ENCODE results near the gene GSK3A.

The GSK3A gene

GRCh38 chr19:42247640-42248199 is 5.3 kb upstream of the GSK3A start:
- H3K4me1 ChIP-seq (ENCODE audit: control insufficient read depth in 1 of 2, insufficient read depth in 2 of 2, low read length in 2 of 2): peaks cover 16 to 39% of the 10 kb centered on the region in 2 donors
- H3K36me3 ChIP-seq (ENCODE audit: control insufficient read depth in 1 of 2, insufficient read depth in 2 of 2, low read length in 2 of 2): peaks cover 6 to 19% of the 10 kb centered on the region in 2 donors
- no peak overlapping the region for H3K9ac ChIP-seq (ENCODE audit: low read depth in 1 of 2, low read length in 2 of 2)
- H3K27me3 ChIP-seq (ENCODE audit: control insufficient read depth in 1 of 2, insufficient read depth in 2 of 2, low read length in 2 of 2): no peaks in the 10 kb centered on the region
- H3K9me3 ChIP-seq (ENCODE audit: control insufficient read depth in 1 of 2, low read length in 2 of 2): no peaks in the 10 kb centered on the region
- no peak overlapping the region for H3K27ac ChIP-seq (ENCODE audit: low read depth, low read length)
- no peak overlapping the region for H3K4me3 ChIP-seq (ENCODE audit: low read depth in 1 of 2, low read length in 2 of 2)

GRCh38 chr19:42246922-42247639 is 4.7 kb upstream of the GSK3A start:
- no peak overlapping the region for H3K27ac ChIP-seq (ENCODE audit: low read depth, low read length)
- H3K36me3 ChIP-seq (ENCODE audit: control insufficient read depth in 1 of 2, insufficient read depth in 2 of 2, low read length in 2 of 2): peaks cover 6 to 19% of the 10 kb centered on the region in 2 donors
- no peaks in the 10 kb centered on the region for H3K27me3 ChIP-seq (ENCODE audit: control insufficient read depth in 1 of 2, insufficient read depth in 2 of 2, low read length in 2 of 2)
- no peak overlapping the region for H3K9ac ChIP-seq (ENCODE audit: low read depth in 1 of 2, low read length in 2 of 2)
- no peak overlapping the region for H3K4me3 ChIP-seq (ENCODE audit: low read depth in 1 of 2, low read length in 2 of 2)
- peaks cover 11 to 34% of the 10 kb centered on the region in 2 donors for H3K4me1 ChIP-seq (ENCODE audit: control insufficient read depth in 1 of 2, insufficient read depth in 2 of 2, low read length in 2 of 2)
- H3K9me3 ChIP-seq (ENCODE audit: control insufficient read depth in 1 of 2, low read length in 2 of 2): no peaks in the 10 kb centered on the region

- Histone ChIP-seq H3K27ac (ENCODE audit: low read depth, low read length) (no peak overlapping the region), H3K36me3 (ENCODE audit: control insufficient read depth in 1 of 2, insufficient read depth in 2 of 2, low read length in 2 of 2) (peaks cover 6 to 19% of the 10 kb centered on the region in 2 donors), H3K4me1 (ENCODE audit: control insufficient read depth in 1 of 2, insufficient read depth in 2 of 2, low read length in 2 of 2) (peaks cover 8 to 33% of the 10 kb centered on the region in 2 donors), H3K27me3 (ENCODE audit: control insufficient read depth in 1 of 2, insufficient read depth in 2 of 2, low read length in 2 of 2) (no peaks in the 10 kb centered on the region), H3K9ac (ENCODE audit: low read depth in 1 of 2, low read length in 2 of 2) (no peak overlapping the region), H3K4me3 (ENCODE audit: low read depth in 1 of 2, low read length in 2 of 2) (no peak overlapping the region), H3K9me3 (ENCODE audit: control insufficient read depth in 1 of 2, low read length in 2 of 2) (no peaks in the 10 kb centered on the region)
These were observed 3.9 kb upstream of the GSK3A start for GRCh38 chr19:42246143-42246921.

GRCh38 chr19:42245231-42245630 is 2.8 kb upstream of the GSK3A start:
- Histone ChIP-seq H3K4me1 (ENCODE audit: control insufficient read depth in 1 of 2, insufficient read depth in 2 of 2, low read length in 2 of 2) (peaks cover 17 to 33% of the 10 kb centered on the region in 2 donors), H3K27ac (ENCODE audit: low read depth, low read length) (no peak overlapping the region), H3K9me3 (ENCODE audit: control insufficient read depth in 1 of 2, low read length in 2 of 2) (no peaks in the 10 kb centered on the region), H3K9ac (ENCODE audit: low read depth in 1 of 2, low read length in 2 of 2) (peak overlapping the region; percentile 35 to 75), H3K36me3 (ENCODE audit: control insufficient read depth in 1 of 2, insufficient read depth in 2 of 2, low read length in 2 of 2) (peaks cover 6 to 23% of the 10 kb centered on the region in 2 donors), H3K4me3 (ENCODE audit: low read depth in 1 of 2, low read length in 2 of 2) (peak overlapping the region; percentile 79 to 94), H3K27me3 (ENCODE audit: control insufficient read depth in 1 of 2, insufficient read depth in 2 of 2, low read length in 2 of 2) (no peaks in the 10 kb centered on the region)

- peak overlapping the region; percentile 75 to 94 for H3K9ac ChIP-seq (ENCODE audit: low read depth in 1 of 2, low read length in 2 of 2)
- no peaks in the 10 kb centered on the region for H3K9me3 ChIP-seq (ENCODE audit: control insufficient read depth in 1 of 2, low read length in 2 of 2)
- H3K27me3 ChIP-seq (ENCODE audit: control insufficient read depth in 1 of 2, insufficient read depth in 2 of 2, low read length in 2 of 2): no peaks in the 10 kb centered on the region
- peak overlapping the region; percentile 79 to 94 for H3K4me3 ChIP-seq (ENCODE audit: low read depth in 1 of 2, low read length in 2 of 2)
- H3K4me1 ChIP-seq (ENCODE audit: control insufficient read depth in 1 of 2, insufficient read depth in 2 of 2, low read length in 2 of 2): peaks cover 14 to 29% of the 10 kb centered on the region in 2 donors
- peaks cover 5 to 24% of the 10 kb centered on the region in 2 donors for H3K36me3 ChIP-seq (ENCODE audit: control insufficient read depth in 1 of 2, insufficient read depth in 2 of 2, low read length in 2 of 2)
- peak overlapping the region; percentile 86 for H3K27ac ChIP-seq (ENCODE audit: low read depth, low read length)
These were observed 2.2 kb upstream of the GSK3A start for GRCh38 chr19:42244347-42245220.

- peak overlapping the region; percentile 69 for H3K27ac ChIP-seq (ENCODE audit: low read depth, low read length)
- H3K9me3 ChIP-seq (ENCODE audit: control insufficient read depth in 1 of 2, low read length in 2 of 2): no peaks in the 10 kb centered on the region
- H3K27me3 ChIP-seq (ENCODE audit: control insufficient read depth in 1 of 2, insufficient read depth in 2 of 2, low read length in 2 of 2): no peaks in the 10 kb centered on the region
- H3K4me3 ChIP-seq (ENCODE audit: low read depth in 1 of 2, low read length in 2 of 2): peak overlapping the region; percentile 77 to 94
- H3K36me3 ChIP-seq (ENCODE audit: control insufficient read depth in 1 of 2, insufficient read depth in 2 of 2, low read length in 2 of 2): peaks cover 0 to 21% of the 10 kb centered on the region in 2 donors
- peak overlapping the region; percentile 96 for H3K9ac ChIP-seq (ENCODE audit: low read depth in 1 of 2, low read length in 2 of 2)
- H3K4me1 ChIP-seq (ENCODE audit: control insufficient read depth in 1 of 2, insufficient read depth in 2 of 2, low read length in 2 of 2): peaks cover 14 to 29% of the 10 kb centered on the region in 2 donors
These were observed 312 bp downstream of the GSK3A start for GRCh38 chr19:42242069-42242511.

GRCh38 chr19:42241279-42241678 is 1.1 kb downstream of the GSK3A start:
- peaks cover 4 to 28% of the 10 kb centered on the region in 2 donors for H3K36me3 ChIP-seq (ENCODE audit: control insufficient read depth in 1 of 2, insufficient read depth in 2 of 2, low read length in 2 of 2)
- H3K27me3 ChIP-seq (ENCODE audit: control insufficient read depth in 1 of 2, insufficient read depth in 2 of 2, low read length in 2 of 2): no peaks in the 10 kb centered on the region
- H3K9me3 ChIP-seq (ENCODE audit: control insufficient read depth in 1 of 2, low read length in 2 of 2): no peaks in the 10 kb centered on the region
- peaks cover 14 to 29% of the 10 kb centered on the region in 2 donors for H3K4me1 ChIP-seq (ENCODE audit: control insufficient read depth in 1 of 2, insufficient read depth in 2 of 2, low read length in 2 of 2)
- H3K27ac ChIP-seq (ENCODE audit: low read depth, low read length): no peak overlapping the region
- H3K4me3 ChIP-seq (ENCODE audit: low read depth in 1 of 2, low read length in 2 of 2): peak overlapping the region; percentile 77 to 94
- peak overlapping the region; percentile 96 for H3K9ac ChIP-seq (ENCODE audit: low read depth in 1 of 2, low read length in 2 of 2)

- no peak overlapping the region for H3K4me3 ChIP-seq (ENCODE audit: low read depth in 1 of 2, low read length in 2 of 2)
- H3K4me1 ChIP-seq (ENCODE audit: control insufficient read depth in 1 of 2, insufficient read depth in 2 of 2, low read length in 2 of 2): peaks cover 18 to 25% of the 10 kb centered on the region in 2 donors
- no peak overlapping the region for H3K27ac ChIP-seq (ENCODE audit: low read depth, low read length)
- H3K27me3 ChIP-seq (ENCODE audit: control insufficient read depth in 1 of 2, insufficient read depth in 2 of 2, low read length in 2 of 2): no peaks in the 10 kb centered on the region
- no peaks in the 10 kb centered on the region for H3K9me3 ChIP-seq (ENCODE audit: control insufficient read depth in 1 of 2, low read length in 2 of 2)
- peaks cover 17 to 41% of the 10 kb centered on the region in 2 donors for H3K36me3 ChIP-seq (ENCODE audit: control insufficient read depth in 1 of 2, insufficient read depth in 2 of 2, low read length in 2 of 2)
- H3K9ac ChIP-seq (ENCODE audit: low read depth in 1 of 2, low read length in 2 of 2): no peak overlapping the region
These were observed 2.7 kb downstream of the GSK3A start for GRCh38 chr19:42239544-42240220.

- Histone ChIP-seq H3K27me3 (ENCODE audit: control insufficient read depth in 1 of 2, insufficient read depth in 2 of 2, low read length in 2 of 2) (no peaks in the 10 kb centered on the region), H3K9me3 (ENCODE audit: control insufficient read depth in 1 of 2, low read length in 2 of 2) (no peaks in the 10 kb centered on the region), H3K4me3 (ENCODE audit: low read depth in 1 of 2, low read length in 2 of 2) (no peak overlapping the region), H3K4me1 (ENCODE audit: control insufficient read depth in 1 of 2, insufficient read depth in 2 of 2, low read length in 2 of 2) (peaks cover 15 to 21% of the 10 kb centered on the region in 2 donors), H3K27ac (ENCODE audit: low read depth, low read length) (no peak overlapping the region), H3K36me3 (ENCODE audit: control insufficient read depth in 1 of 2, insufficient read depth in 2 of 2, low read length in 2 of 2) (peaks cover 42 to 77% of the 10 kb centered on the region in 2 donors), H3K9ac (ENCODE audit: low read depth in 1 of 2, low read length in 2 of 2) (no peak overlapping the region)
These were observed 7.2 kb downstream of the GSK3A start for GRCh38 chr19:42235181-42235580.
